G401 (cell line): ENCODE data around the gene CTRB1. TPM values are rescaled to one million over a fixed set of nuclear protein-coding genes. Genes with fewer than 3 reads are reported as not detected.
"Not testable (repeated sequence)": the region's sequence is repeated elsewhere in the genome, so short reads cannot be mapped to it uniquely, and the experiment has no call there.

Experiments used
- DNase-seq: peaks from one replicate; pipeline ENCODE4 v3.0.0-alpha.2; 2015; ENCODE audit warnings: low spot score
- in situ Hi-C: cut with HindIII; loops from 2 replicates; pipeline ENCODE4 v1.10.0; 2016; ENCODE audit warnings: low sequenced_read_pairs, mixed read lengths
- total RNA-seq: library from RNA; depleted of rRNA; stranded (reverse); fragments of >200 nt; shearing (Covaris generic); gene quantifications from 2 replicates; pipeline ENCODE4 v1.2.3, GENCODE V29; 2014

Gene CTRB1
- total RNA-seq, 1 experiment from 2014 or later, result not detected

DNA sequence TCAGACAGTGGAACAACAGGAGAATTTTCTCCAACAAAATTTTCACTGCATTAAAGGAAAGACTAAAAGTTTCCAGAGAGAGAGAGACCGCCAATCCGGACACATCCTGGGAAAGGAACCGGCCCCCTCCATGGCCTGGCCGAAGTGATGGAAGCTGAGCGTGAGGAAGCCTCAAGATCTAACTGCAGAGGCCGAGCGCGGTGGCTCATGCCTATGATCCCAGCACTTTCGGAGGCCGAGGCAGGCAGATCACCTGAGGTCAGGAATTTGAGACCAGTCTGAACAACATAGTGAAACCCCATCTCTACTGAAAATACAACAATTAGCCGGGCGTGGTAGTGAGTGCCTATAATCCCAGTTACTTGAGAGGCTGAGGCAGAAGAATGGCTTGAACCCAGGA, 15.7 kb upstream of the CTRB1 start:
- in situ Hi-C loops, result no loop called here
- no peak for DNase-seq

DNA sequence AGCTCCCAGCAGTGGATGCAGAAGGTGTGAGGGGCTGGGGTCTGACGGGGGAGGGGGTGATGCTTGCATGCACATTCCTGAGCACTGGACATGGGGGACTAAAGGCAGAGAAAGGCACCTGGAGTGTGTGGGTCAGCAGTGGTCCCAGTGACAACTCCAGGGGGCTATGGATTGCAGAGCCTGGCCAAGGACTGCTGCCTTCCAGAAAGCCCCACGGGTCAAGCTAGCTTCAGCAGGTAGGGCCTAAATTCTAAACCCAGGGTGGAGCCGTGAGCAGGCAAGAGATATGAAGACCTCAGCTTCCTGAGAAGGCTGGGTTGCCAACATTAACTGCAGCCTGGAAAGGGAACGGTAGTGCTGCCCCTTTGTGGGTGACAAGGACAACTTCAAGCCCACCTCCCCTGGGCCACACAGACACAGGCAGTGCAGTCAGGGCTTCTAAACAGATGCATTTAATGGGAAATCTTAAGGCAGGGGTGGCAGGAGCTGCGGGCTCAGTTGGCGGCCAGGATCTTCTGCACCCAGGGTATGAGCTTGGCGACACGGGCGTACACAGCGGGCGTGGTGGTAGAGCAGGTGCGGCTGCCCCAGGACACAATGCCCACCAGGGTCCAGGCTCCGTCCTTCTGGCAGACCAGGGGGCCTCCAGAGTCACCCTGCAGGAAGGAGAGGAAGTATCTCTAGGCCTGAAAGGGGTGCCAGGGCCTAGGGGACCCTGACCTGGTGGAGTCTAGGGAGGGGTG, 14.9 kb upstream of the CTRB1 start:
- no peak for DNase-seq
- in situ Hi-C loops, result no loop called here

DNA sequence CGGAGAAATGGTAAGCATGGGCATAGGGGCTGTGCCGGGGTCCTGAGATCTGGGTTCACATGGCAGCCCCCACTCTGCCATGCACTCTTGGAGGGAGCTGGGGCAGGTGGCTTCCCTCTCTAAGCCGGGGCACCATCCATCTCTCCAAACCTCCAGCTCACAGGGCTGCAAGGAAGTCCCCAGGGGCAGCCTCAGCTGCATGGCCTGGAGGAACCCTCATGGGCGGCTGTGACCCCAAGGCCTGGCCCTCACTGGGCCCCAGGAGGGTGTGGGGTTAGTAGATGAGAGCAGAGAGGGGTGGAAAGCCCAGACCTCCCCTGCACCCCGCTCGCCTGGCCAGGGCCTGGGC, 14.4 kb upstream of the CTRB1 start:
- in situ Hi-C loops, result no loop called here
- DNase-seq, result no peak

DNA sequence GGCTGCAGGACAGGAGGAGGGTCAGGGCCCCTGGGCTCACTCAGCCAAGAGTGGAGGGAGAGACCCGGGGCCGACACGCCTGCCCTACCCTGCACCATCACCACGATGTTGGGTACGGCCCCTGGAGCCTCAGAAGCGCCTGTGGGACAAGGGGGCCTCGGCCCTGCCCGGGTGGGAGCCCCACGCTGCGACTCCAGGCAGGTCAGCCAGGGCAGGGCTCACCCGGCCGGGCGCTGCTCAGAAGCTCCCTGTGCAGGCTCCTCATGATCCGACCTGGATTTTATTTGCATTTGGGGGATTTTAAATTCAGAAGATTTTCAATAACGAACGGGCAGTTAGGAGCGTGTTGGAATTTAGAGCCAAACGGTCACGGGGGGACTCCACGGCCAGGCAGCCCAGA, 13.9 kb upstream of the CTRB1 start:
- in situ Hi-C loops, DNase-seq: not testable (repeated sequence)

DNA sequence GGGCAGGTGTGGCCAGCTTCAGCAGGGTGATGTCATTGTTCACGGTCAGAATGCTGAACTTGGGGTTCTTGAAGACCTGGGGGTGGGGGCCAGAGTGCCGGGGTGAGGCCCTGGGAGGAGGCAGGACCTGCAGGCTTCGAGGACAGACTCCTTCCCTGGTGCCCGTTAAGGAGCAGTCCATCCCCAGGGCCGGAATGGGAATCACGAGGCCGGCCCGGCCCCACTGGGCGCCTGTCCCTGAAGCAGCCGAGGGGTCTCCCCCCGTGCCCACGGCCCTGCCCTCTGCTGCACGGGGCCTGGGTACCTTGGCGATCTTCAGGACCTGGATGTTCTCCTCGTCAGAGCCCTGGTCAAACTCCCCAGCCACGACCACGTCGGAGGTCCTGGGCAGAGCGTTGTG, 13.3 kb upstream of the CTRB1 start:
- in situ Hi-C loops, DNase-seq: not testable (repeated sequence)

DNA sequence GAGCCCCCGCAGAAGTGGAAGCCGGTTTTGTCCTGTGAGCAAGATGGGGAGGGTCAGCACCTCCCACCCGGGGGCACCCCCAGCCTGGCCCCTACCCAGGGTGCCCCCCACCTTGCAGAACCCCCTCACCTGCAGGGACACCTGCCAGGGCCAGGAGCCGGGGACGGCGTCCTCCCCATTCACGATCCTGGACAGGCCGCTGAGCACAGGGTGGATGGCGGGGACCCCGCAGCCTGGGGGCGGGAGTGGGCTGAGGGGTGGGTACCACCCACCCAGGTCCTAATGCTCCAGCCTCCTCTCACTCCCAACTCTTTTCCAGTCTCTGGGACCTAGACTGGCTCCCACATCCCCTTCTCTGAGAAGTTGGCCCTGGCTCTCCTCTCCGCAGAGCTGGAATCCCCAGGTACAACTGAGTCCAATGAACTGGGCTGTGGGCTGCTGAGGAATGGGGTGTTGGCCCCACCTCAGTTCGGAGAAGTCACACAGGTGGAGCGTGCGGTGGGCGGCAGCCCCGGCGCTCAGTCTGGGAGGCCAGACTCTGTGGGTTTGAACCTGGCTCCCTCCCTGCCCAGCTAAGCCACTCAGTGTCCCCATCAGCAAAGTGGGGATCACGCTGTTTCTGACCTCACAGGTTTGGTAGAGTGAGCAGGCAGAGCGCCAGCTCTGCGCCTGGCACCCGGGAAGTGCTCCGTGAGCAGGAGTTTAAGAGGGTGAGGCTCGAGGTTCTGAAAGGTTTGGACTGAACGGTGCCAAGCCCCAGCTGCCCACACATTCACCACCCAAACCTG, 12.6 kb upstream of the CTRB1 start:
- in situ Hi-C loops, DNase-seq: not testable (repeated sequence)

DNA sequence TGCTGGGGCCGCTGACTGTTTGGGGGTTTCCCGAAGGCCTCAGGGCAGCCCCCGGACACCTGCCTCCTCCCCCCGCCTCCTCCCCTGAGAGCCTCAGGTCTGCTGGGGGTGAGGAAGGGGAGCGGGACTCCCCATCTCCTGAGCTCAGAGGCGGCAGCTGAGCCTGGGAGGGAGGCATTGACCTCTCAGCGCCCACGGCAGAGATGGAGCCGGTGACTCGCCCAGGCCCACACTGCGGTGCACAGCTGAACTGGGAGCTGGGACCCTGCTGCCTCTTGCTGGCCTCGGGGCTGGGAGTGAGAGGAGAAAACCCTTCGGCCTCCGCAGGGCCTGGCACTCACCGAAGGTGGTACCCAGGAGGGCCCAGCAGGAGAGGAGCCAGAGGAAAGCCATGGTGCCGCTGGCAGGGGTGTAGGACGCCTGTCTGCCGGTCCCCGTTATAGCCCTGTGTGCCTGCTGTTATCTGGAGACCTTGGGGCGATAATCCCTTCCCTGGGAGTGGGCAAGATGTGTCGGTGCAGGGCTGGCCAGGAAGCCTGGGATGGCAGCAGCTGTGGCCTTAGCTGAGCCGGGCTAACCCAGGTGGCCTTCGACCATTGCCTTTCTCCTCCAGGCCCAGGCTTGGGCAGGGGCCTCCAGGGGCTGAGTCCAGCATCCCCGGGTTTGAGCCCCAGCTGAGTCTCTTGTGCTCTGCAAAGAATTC, 11.9 kb upstream of the CTRB1 start, which contains the start of gene CTRB2:
Gene CTRB2 (minus strand): TSS at position 413 of the 703 bp plus-strand sequence. CDS start 20 bp downstream, at position 393.
- no peak for DNase-seq
- in situ Hi-C loops, result no loop called here

DNA sequence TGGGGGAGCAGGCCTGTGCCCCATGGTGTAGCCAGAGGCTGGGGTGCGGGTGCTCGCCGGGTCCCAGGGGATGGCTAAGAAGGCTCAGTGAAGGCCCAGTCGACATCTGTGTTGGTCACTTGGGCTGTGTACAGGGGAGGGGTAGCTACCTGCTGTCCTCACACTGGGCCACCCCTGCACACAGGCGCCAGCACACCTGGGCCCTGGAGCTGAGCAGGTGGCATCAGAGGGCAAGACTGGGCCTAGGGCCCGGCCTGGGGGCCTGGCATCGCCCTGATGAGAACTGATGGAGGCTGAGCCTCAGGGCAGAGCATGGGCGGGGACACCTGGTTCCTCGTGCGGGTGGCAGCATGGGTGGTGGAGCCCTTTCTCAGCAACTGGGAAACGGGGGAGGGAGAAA, 11.0 kb upstream of the CTRB1 start:
- DNase-seq, result no peak
- in situ Hi-C loops, result no loop called here

DNA sequence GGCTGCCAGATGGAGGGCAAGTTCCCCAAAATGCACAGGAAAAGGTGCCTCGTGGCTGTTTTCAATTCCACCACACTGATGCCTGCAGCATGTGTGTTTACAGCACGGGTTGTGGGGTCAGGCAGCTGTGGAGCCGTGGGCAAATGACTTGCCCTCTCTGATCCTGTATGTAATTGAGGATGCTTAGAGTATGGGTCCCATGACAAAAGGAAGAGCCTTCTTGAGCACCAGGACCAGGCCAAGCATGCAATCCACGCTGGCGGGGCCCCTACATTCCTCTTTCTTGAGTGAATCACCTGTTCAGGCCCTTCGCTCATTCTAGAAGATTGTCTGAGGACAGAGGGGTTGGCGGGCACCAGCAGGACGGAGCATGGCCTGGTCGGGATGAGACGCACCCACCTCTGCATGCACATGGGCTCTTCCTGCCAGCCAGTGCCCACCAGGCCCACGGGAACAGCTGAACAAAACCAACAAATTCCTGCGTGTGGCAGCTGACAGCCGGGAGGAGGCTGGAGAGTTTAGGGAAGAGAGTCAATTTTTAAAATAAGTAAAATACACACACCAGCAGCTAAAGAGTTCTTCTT, 10.5 kb upstream of the CTRB1 start:
- in situ Hi-C loops, result no loop called here
- no peak for DNase-seq

DNA sequence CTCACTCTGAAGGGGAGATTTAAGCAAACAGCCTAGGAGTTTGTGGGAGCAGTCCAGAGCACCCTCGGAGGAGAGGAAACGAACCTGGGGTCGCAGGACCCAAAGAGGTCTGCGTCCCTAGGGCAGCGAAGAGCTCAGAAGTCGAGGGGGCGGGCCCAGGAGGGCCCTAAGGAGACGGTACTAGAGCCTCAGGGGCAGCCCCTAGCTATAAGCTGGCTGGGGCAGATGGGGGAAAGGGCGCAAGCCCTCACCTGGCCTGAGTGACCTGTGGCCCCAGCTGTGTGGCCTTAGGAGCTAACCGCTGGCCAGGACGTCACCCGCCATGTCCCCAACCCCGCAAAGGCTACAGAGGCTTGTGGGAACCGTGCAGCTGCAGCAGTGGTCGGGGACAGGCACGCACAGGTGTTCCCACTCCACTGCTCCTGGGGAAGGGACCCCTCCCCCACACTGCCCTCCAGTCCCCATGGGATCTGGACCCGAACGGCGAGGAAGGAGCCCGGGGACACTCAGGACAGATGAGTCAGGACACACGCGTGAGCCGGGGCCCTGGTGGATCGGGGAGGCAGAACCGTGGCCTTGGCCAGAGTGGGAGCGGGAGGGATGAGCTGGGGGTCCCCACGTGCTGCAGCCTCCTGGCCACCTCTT, 9.8 kb upstream of the CTRB1 start:
- DNase-seq, result no peak
- in situ Hi-C loops, result no loop called here

DNA sequence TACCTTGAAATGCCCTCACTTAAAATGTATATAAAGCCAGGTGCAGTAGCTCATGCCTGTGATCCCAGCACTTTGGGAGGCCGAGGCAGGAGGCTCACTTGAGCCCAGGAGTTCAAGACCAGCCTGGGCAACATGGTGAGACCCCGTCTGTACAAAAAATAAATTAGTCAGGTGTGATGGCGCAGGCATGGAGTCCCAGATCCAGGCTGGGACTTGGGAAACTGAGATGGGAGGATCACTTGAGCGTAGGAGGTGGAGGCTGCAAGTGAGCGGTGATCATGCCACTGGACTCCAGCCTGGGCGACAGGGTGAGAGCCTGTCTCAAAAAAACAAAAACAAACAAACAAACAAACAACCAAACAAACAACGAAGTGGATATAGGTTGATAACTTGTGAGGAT, 9.3 kb upstream of the CTRB1 start:
- DNase-seq, in situ Hi-C loops: not testable (repeated sequence)

DNA sequence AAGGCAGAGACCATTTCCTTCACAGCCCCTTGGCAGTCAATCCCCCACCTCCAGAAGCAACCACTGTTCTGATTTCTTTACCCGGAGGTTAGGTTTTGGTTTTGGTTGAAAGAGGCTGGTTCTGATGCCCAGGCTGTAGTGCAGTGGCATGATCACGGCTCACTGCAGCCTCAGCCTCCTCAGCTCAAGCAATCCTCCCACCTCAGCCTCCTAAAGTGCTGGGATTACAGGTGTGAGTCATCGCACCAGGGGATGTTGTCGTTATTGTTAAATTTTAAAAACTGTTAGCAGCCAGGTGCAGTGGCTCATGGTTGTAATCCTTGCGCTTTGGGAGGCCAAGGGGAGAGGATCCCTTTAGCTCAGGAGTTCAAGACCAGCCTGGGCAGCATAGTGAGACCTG, 8.8 kb upstream of the CTRB1 start:
- no peak for DNase-seq
- in situ Hi-C loops, result no loop called here

DNA sequence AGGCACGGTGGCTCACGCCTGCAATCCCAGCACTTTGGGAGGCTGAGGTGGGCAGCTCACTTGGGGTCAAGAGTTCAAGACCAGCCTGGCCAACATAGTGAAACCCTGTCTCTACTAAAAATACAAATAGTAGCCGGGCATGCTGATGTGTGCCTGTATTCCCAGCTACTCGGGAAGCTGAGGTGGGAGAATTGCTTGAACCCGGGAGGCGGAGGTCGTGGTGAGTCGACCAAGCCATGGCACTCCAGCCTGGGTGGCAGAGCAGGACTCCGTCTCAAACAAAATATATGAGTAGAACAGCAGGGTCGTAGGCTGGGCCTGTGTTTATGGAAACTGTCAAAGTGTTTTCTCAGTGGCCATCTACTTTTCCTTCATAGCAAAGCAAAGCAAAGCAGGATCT, 7.5 kb upstream of the CTRB1 start:
- in situ Hi-C loops, result not testable (repeated sequence)

DNA sequence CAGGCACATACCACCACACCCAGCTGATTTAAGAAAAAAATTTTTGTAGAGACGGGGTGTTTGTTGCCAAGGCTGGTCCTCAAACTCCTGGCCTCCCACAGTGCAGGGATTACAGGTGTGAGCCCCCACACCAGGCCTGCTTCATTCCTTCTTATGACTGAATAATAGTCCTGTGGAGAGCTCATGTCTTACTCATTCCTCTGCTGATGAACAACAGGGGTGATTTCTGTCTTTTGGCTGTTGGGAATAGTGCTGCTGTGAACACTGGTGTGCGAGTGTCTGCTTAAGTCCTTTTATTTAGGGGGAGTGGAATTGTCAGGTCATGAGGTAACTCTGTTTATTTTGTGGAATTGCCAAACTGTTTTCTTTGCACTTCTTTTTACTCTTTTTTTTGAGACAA, 2.7 kb upstream of the CTRB1 start:
- no peak for DNase-seq
- in situ Hi-C loops, result no loop called here

More for the DNA sequence above, 7.5 kb upstream of the CTRB1 start:
- not testable (repeated sequence) for DNase-seq

DNA sequence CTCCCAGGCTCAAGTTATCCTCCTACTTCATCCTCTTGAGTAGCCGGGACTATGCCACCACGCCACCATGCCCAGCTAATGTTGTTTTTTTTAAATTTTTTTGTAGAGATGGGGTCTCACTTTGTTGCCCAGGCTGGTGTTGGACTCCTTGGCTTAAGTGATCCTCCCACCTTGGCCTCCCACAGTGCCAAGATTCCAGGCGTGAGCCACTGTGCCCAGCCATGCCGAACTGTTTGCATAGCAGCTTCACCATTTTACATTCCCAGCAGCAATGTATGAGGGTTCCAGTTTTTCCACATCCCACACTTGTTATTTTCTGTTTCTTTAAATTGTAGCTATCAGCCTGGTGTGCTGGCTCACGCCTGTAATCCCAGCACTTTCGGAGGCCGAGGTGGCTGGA, 2.2 kb upstream of the CTRB1 start:
- in situ Hi-C loops, result no loop called here
- no peak for DNase-seq

DNA sequence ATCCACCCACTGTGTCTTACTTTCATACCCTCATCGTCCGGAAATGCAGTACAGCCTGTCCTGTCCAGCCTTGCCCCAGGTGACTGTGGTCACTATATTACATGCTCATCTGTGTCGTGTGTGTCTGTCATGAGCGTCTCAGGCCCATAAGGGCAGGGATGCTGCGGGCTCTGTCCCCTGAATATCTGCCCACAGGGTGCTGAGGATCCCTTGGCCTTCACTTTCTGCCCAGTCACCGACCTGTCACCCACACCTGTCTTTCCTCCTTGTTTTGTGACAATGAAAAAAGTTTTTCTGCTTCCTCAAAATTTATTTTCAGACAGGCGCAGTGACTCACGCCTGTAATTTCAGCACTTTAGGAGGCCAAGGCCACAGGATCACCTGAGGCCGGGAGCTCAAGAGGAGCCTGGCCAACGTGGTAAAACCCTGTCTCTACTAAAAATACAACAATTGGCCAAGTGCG, 1.4 kb upstream of the CTRB1 start:
- in situ Hi-C loops, result no loop called here
- DNase-seq, result no peak

DNA sequence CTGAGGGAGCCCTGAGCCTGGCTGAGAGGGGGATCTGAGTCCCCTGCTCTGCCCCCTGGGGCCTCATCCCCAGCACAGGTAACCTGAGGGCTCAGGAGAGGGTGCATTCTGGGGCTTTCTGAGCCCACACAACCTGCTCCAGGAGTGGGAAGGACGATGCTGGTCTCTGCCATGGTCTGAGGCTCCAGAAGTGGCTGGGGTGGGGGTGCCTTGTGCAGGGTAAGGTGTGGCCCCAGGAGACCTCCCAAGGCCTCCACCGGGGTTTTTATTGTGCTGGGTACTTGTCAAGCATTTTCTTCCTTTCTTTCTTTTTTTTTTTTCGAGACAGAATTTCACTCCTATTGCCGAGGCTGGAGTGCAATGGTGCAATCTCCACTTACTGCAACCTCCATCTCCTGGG, 300 bp downstream of the CTRB1 start:
- in situ Hi-C loops, result no loop called here
- DNase-seq, result no peak

DNA sequence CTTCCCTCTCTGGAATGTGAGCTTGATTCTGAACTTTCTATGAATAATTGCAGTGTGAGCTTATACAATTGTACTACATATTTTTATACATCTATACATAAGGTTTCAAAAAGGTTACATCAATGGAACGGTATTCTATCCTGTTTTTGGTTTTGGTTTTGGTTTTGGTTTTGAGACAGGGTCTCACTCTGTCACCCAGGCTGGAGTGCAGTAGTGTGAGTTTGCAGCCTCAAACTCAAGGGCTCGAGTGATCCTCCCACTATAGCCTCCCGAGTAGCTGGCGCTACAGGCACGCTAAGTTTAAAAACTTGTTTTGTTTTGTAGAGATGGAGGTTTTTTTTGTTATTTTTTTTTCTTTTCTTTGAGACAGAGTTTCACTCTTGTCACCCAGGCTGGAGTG, 1.1 kb downstream of the CTRB1 start:
- in situ Hi-C loops, result no loop called here
- DNase-seq, result no peak

DNA sequence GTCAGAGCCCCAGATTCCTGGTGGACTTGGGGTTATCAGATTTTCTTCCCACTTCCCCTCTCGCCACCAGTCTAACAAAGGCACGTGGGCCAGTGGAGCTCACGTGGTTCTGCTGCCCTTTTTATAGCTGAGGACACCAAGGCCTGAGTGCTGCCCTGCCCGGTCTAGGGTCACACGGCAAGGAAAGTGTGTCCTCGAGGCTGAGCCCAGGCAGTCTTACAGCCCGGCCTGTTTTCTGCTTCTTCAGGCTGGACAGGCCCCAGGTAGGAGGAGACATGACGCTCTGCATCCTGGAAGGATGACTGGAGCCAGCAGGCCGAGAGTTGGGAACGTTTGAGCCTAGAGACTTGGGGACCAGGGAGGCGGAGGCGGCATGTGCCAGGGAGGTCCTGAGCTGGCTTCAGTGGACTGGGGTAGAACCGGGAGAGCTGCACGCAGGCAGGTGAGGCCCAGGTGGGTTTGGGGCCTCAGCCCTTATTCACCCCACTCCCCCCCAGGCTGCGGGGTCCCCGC, 3.5 kb downstream of the CTRB1 start:
- in situ Hi-C loops, result no loop called here
- DNase-seq, result peak; percentile 29
